OCI-LY3 (cell line): ENCODE data around the gene CAMTA1.

Source experiments
- H2AFZ ChIP-seq: fragments of 200-600, 300-600 bp; shearing (Covaris generic); 2 replicates; pipeline ENCODE4 v1.6.0; 2014; ENCODE audit warnings: antibody characterized with exemption, low read depth, low read length
- H3K27ac ChIP-seq: fragments of 200-600, 300-600 bp; sonication (generic); 2 replicates; pipeline ENCODE4 v1.5.1; 2014; ENCODE audit warnings: mild to moderate bottlenecking, low read length, moderate library complexity, mixed read lengths
- H3K27me3 ChIP-seq: fragments of 200-600, 300-600 bp; sonication (generic); 2 replicates; pipeline ENCODE4 v1.6.1; 2014; ENCODE audit warnings: low read depth, low read length, mixed read lengths
- H3K36me3 ChIP-seq: fragments of 200-600, 300-600 bp; sonication (generic); replicated peaks from 2 replicates; pipeline ENCODE3; 2014; ENCODE audit warnings: low read depth, low read length, mixed read lengths
- H3K4me1 ChIP-seq: fragments of 300-600, 200-600 bp; sonication (generic); 2 replicates; pipeline ENCODE4 v1.6.1; 2014; ENCODE audit warnings: low read length, mixed read lengths
- H3K4me2 ChIP-seq: fragments of 200-600, 300-600 bp; sonication (generic); 2 replicates; pipeline ENCODE4 v1.6.1; 2014; ENCODE audit warnings: low read length, mixed read lengths
- H3K4me3 ChIP-seq: fragments of 300-600, 200-600 bp; sonication (generic); 2 replicates; pipeline ENCODE4 v1.5.1; 2014; ENCODE audit warnings: antibody characterized with exemption, mild to moderate bottlenecking, low read length, moderate library complexity
- H3K79me2 ChIP-seq: fragments of 300-600, 200-600 bp; shearing (Covaris generic); 2 replicates; pipeline ENCODE4 v1.6.1; 2014; ENCODE audit warnings: mild to moderate bottlenecking, low read length, mixed read lengths
- H3K9ac ChIP-seq: fragments of 300-600, 200-600 bp; shearing (Covaris generic); 2 replicates; pipeline ENCODE4 v1.6.0; 2014; ENCODE audit warnings: mild to moderate bottlenecking, low read length, moderate library complexity
- H3K9me3 ChIP-seq: fragments of 200-600, 300-600 bp; shearing (Covaris generic); 2 replicates; pipeline ENCODE4 v1.6.1; 2014; ENCODE audit warnings: low read length, mixed read lengths; ENCODE audit not compliant: insufficient read depth
- H4K20me1 ChIP-seq: fragments of 200-600, 300-600 bp; sonication (generic); 2 replicates; pipeline ENCODE4 v1.6.1; 2016; ENCODE audit warnings: low read length, mixed read lengths; ENCODE audit not compliant: insufficient read depth
- EZH2phosphoT487 ChIP-seq: fragments of 200-600 bp; shearing (Covaris generic); IDR thresholded peaks from 2 replicates; pipeline ENCODE4 v1.6.1; 2018; ENCODE audit warnings: antibody characterized with exemption, mixed run types, low read depth
- TF ChIP-seq, protein P1 (sequence below): fragments of 200-600, 300-600 bp; sonication (generic); IDR thresholded peaks from 2 replicates; pipeline ENCODE4 v1.5.1; 2014; ENCODE audit warnings: antibody characterized with exemption, low read length, low read depth

The CAMTA1 gene

DNA sequence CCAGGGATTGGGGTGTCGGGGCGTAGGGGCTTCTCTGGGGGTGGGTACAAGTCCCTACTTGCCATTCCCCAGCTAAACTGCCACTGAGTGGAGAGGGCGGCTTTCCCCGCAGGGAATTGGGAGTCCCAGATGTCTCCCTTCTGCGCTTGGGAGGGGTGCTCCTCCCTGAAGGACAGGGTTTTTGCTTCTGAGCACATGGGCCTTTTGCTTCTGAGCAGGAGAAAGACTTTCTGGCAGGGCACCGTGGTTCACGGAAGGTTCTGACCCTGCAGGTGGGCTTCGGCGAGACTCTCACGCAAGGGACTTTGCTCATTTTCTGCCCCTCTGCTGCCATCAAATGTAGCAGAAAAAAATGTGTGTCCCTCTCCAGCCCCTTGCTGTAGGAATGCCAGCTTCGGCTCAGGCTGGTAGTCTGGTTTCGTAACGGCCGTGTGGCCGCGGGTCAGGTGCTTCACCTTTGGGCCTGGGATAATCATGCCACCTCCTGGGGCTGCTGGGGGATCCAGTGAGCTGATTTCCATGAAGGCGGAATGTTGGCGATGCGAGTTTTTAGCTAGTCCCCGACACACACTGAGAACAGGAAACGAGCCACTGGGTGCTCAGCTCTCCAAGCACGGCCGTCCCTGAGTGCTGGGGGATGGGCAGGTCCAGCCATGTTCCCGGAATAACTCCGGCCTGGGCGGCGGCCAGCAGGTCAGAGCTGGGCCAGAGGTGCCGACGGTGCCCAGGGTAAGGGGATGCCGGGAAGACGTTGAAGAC is 364.0 kb downstream of the CAMTA1 start:
- Histone ChIP-seq H3K27me3 (no peaks in the 10 kb centered on the region), H3K4me1 (no peaks in the 10 kb centered on the region), H3K4me2 (no peak overlapping the region), H3K9ac (no peak overlapping the region), H2AFZ (no peak overlapping the region), H3K79me2 (no peaks in the 10 kb centered on the region), H3K9me3 (no peaks in the 10 kb centered on the region), H3K4me3 (no peak overlapping the region), H3K27ac (no peak overlapping the region), H3K36me3 (no peaks in the 10 kb centered on the region), H4K20me1 (no peaks in the 10 kb centered on the region)
- TF ChIP-seq, protein P1, sequence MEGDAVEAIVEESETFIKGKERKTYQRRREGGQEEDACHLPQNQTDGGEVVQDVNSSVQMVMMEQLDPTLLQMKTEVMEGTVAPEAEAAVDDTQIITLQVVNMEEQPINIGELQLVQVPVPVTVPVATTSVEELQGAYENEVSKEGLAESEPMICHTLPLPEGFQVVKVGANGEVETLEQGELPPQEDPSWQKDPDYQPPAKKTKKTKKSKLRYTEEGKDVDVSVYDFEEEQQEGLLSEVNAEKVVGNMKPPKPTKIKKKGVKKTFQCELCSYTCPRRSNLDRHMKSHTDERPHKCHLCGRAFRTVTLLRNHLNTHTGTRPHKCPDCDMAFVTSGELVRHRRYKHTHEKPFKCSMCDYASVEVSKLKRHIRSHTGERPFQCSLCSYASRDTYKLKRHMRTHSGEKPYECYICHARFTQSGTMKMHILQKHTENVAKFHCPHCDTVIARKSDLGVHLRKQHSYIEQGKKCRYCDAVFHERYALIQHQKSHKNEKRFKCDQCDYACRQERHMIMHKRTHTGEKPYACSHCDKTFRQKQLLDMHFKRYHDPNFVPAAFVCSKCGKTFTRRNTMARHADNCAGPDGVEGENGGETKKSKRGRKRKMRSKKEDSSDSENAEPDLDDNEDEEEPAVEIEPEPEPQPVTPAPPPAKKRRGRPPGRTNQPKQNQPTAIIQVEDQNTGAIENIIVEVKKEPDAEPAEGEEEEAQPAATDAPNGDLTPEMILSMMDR = no peak
- TF ChIP-seq EZH2phosphoT487 = no peak

DNA sequence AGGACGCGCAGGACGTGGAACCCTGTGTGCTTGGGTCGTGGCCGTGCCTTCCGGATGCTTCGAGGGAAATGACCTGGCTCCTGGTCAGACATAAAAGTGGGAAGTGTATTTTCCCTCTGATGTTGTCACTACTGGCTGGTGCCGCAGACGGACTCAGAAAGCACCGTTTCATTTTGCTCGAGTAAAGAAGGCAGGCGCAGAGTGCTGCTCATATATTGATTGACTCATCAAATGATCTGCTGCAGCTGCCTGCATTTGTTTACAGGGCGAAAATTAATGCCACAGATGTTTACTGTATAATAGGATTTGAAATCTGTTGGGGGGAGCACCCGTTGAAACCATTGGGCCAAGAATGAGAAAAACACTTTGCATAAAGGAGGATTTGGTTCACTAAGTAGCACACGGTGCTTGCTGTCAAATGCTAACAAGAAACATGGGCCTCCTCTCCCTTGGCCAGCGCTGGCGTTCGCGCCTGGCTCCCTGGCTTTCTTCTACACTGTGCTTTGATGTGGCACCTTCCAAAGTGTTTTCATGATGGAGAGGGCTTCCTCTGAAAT is 365.5 kb downstream of the CAMTA1 start:
- Histone ChIP-seq H4K20me1 (no peaks in the 10 kb centered on the region), H3K79me2 (no peaks in the 10 kb centered on the region), H3K9me3 (no peaks in the 10 kb centered on the region), H3K9ac (no peak overlapping the region), H3K4me1 (no peaks in the 10 kb centered on the region), H3K27ac (no peak overlapping the region), H3K4me2 (no peak overlapping the region), H2AFZ (no peak overlapping the region), H3K27me3 (no peaks in the 10 kb centered on the region), H3K36me3 (no peaks in the 10 kb centered on the region), H3K4me3 (no peak overlapping the region)
- TF ChIP-seq, protein P1 = no peak
- TF ChIP-seq EZH2phosphoT487 = no peak

DNA sequence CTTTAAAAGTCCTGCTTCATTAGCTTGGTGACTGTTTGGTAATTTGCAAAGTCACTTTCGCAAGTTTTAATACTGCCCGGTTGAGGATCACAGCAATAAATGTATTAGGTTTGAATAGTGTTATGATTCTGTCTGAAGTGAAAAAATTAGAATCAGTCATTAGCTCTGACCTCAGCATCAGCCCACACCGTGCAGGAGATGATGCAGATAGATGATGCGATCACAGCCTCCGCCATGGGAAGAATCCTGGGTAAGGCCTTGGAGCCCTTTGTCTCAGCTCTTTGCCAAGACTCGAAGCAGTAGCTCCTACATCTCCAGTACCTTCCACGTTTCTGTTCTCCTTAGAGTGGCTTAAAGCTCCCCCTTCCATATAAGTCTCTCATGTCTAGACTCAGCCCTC is 366.7 kb downstream of the CAMTA1 start:
- TF ChIP-seq, protein P1 = no peak
- Histone ChIP-seq H3K27me3 (no peaks in the 10 kb centered on the region), H2AFZ (no peak overlapping the region), H4K20me1 (no peaks in the 10 kb centered on the region), H3K4me1 (no peaks in the 10 kb centered on the region), H3K79me2 (no peaks in the 10 kb centered on the region), H3K9me3 (no peaks in the 10 kb centered on the region), H3K36me3 (no peaks in the 10 kb centered on the region), H3K4me2 (no peak overlapping the region), H3K27ac (no peak overlapping the region), H3K4me3 (no peak overlapping the region), H3K9ac (no peak overlapping the region)

DNA sequence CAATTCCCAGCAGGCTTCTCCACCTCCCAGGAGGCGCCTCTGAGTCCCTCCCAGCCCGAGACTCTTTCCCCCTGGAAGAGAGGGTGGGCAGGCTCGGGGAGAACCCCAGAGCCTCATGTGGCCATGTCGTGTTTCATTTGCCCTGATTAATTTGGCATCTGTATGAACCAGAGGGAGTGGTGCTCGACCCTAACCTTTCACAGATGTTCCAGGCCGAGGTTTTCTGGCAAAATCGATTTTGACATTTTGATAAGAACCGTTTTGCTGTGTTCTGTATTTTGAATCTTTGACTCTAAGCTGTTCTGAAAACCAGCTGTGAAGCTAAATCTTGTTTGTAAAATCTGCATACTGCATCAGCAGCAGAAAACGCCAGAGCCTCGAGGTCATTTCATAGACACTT is 367.4 kb downstream of the CAMTA1 start:
- no peaks in the 10 kb centered on the region for H3K27me3 ChIP-seq
- no peaks in the 10 kb centered on the region for H3K9me3 ChIP-seq
- no peak overlapping the region for H3K27ac ChIP-seq
- H3K4me1 ChIP-seq = no peaks in the 10 kb centered on the region
- no peak overlapping the region for H2AFZ ChIP-seq
- H3K79me2 ChIP-seq = no peaks in the 10 kb centered on the region
- H3K9ac ChIP-seq = no peak overlapping the region
- H4K20me1 ChIP-seq = no peaks in the 10 kb centered on the region
- no peaks in the 10 kb centered on the region for H3K36me3 ChIP-seq
- no peak overlapping the region for H3K4me3 ChIP-seq
- no peak for TF ChIP-seq EZH2phosphoT487
- TF ChIP-seq, protein P1 = no peak
- H3K4me2 ChIP-seq = no peak overlapping the region
